ENCODE results near the gene TRPV5.

Gene TRPV5

GRCh38 chr7:142874837-142875236 lies 58.7 kb downstream of the TRPV5 start:
- no peak for TF ChIP-seq CTCF (conservative IDR thresholded peaks at IDR 0.05; ENCODE audit: low read depth)
- H3K27ac ChIP-seq = no peak overlapping the region
- ChIA-PET CTCF (interaction anchor here (0.6 kb wide), 1 partner anchor 72 kb away, joined by 3 read pairs; no protein-coding TSS in a partner anchor), POLR2A (ENCODE audit: low non-redundant PET) (no interaction called here)
- DNase-seq (ENCODE audit: low spot score) = no peak

DNA sequence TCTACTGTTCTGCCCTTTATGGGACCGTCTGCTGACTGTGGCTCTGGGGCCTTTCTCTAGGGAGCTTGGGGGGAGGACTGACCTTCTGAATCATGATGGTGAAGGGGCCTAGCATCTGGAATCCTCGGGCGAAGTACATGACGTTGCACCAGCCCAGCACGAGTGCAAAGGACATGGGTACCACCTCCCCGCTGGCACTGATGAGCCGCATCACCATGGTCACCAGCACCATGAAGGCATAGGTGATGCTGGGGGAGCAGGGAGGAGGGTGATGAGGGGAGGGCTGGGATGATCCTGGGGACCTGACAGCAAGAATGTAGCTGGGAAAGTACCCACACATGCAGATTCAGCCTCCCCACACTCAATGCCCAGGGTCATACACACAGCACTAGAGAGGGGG lies 59.1 kb downstream of the TRPV5 start:
- no peak overlapping the region for H3K27ac ChIP-seq
- ChIA-PET CTCF (no interaction called here), POLR2A (ENCODE audit: low non-redundant PET) (no interaction called here)
- TF ChIP-seq CTCF (conservative IDR thresholded peaks at IDR 0.05; ENCODE audit: low read depth) = no peak
- no peak for DNase-seq (ENCODE audit: low spot score)

- no peak overlapping the region for H3K27ac ChIP-seq
- no peak for DNase-seq (ENCODE audit: low spot score)
- ChIA-PET CTCF (no interaction called here), POLR2A (ENCODE audit: low non-redundant PET) (interaction anchor here (0.5 kb wide), 1 partner anchor 389 kb away, joined by 3 read pairs; the partner anchor contains the start of gene GSTK1)
- TF ChIP-seq CTCF (conservative IDR thresholded peaks at IDR 0.05; ENCODE audit: low read depth) = no peak
Measured at GRCh38 chr7:142873871-142874270, 59.7 kb downstream of the TRPV5 start.

DNA sequence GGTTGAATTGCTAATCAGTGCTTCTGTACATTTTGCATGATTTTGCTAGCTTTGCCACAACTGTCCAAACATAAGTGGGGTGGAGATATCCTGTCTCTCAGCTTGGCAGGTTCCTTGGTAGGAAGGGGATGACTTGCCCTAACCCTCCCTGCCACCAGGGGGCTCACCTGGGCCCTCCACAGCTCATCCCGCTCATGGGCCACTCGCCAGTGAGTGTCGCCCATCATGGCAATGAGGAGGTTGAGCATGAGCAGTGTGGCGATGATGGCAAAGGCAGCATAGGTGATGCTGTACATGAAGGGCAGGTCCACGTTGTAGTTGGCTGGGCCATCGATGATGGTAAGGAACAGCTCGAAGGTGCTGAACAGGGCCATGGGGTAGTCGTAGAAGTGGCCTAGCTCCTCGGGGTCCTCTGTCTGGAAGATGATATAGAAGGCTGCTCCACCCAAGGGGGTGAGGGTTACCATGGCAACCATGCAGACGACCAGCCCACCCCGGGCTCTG lies 60.2 kb downstream of the TRPV5 start:
- H3K27ac ChIP-seq = no peak overlapping the region
- POLR2A ChIA-PET (ENCODE audit: low non-redundant PET) = interaction anchor here (0.5 kb wide), 1 partner anchor 390 kb away, joined by 3 read pairs; the partner anchor contains the start of gene GSTK1
- CTCF ChIA-PET = no interaction called here
- TF ChIP-seq CTCF (conservative IDR thresholded peaks at IDR 0.05; ENCODE audit: low read depth) = peak; percentile 51
- DNase-seq (ENCODE audit: low spot score) = no peak

GRCh38 chr7:142872106-142872675 lies 61.4 kb downstream of the TRPV5 start:
- ChIA-PET CTCF (no interaction called here), POLR2A (ENCODE audit: low non-redundant PET) (no interaction called here)
- H3K27ac ChIP-seq = peak overlapping the region; percentile 2
- DNase-seq (ENCODE audit: low spot score) = no peak
- TF ChIP-seq CTCF (conservative IDR thresholded peaks at IDR 0.05; ENCODE audit: low read depth) = no peak

- peak overlapping the region; percentile 2; the same call in 1 of the 2 replicates for H3K27ac ChIP-seq
- DNase-seq (ENCODE audit: low spot score) = no peak
- CTCF ChIA-PET = no interaction called here
- no peak for TF ChIP-seq CTCF (conservative IDR thresholded peaks at IDR 0.05; ENCODE audit: low read depth)
- POLR2A ChIA-PET (ENCODE audit: low non-redundant PET) = no interaction called here
Measured at GRCh38 chr7:142871260-142872105, 62.1 kb downstream of the TRPV5 start.
